HG02759 (cell line): ENCODE measurements around the gene LMF1.
"Not testable (repeated sequence)": the region's sequence is repeated elsewhere in the genome, so short reads cannot be mapped to it uniquely, and the experiment has no call there.

ENCODE experiments used
- ATAC-seq: cut with Tn5 transposase; IDR thresholded peaks from one replicate; pipeline ENCODE4 v1.9.1; 2021; ENCODE audit warnings: mild to moderate bottlenecking, moderate library complexity; ENCODE audit not compliant: unreplicated experiment

Gene LMF1

DNA sequence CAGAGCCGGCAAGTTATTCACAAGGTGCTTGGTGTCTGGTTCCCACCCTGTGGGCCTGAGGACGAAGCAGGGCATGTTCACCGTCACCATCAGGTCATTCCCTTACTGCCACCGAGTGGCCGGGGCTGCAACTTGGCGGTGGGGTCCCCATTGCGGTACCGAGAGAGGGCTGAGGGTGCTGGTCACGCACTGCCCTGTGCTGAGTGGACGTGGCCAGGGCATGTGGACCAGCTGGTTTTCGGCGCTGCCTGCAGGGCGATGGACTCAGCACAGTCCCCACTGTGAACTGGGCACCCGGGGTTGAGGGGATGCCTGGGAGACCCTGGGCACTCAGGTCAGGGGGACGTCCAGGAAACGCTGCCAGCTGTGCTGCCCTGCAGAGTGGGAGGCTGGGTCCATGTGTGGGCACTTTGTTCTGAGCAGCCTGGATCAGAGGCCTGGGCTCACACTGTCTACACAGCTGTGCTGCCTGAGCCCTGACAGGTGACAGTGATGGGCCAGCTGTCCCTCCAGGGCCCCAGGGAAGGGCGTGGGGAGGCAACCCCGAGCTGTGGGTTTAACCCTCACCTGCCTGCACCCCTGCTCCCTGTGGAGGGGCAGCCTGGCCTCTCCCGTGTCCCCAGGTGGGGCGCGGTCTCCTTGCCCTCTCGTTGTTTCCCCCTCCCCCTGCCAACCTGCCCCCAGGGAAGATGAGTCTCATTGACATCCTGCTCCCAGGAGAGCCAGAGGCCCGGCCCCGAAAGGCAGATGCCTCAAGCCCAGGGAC lies 131.0 kb downstream of the LMF1 start:
- no peak for ATAC-seq

GRCh38 chr16:838741-839140 lies 132.0 kb downstream of the LMF1 start:
- no peak for ATAC-seq

- not testable (repeated sequence) for ATAC-seq
These were observed 134.0 kb downstream of the LMF1 start for GRCh38 chr16:836822-837221.

- no peak for ATAC-seq
These were observed 134.6 kb downstream of the LMF1 start for GRCh38 chr16:836221-836620.

DNA sequence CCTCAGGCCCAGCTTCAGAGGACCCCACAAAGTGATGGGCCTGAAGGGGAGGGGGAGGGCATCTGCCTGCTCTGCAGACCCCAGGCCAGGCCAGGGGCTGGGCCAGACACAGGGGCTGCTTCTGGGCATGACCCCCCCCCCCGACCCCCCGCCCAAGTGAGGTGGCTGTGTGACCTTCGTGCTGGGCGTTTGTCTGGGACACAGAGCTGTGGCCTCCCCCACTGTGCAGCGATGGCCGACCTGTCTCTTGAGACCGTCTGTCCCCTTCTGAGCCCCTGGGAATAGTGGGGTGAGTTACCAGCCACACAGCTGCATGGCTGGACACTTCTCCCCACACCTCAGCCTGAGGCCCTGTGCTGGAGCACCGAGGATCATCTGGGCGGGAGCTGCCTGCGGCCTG lies 135.4 kb downstream of the LMF1 start:
- no peak for ATAC-seq

GRCh38 chr16:833411-833810 lies 137.4 kb downstream of the LMF1 start:
- ATAC-seq = no peak

DNA sequence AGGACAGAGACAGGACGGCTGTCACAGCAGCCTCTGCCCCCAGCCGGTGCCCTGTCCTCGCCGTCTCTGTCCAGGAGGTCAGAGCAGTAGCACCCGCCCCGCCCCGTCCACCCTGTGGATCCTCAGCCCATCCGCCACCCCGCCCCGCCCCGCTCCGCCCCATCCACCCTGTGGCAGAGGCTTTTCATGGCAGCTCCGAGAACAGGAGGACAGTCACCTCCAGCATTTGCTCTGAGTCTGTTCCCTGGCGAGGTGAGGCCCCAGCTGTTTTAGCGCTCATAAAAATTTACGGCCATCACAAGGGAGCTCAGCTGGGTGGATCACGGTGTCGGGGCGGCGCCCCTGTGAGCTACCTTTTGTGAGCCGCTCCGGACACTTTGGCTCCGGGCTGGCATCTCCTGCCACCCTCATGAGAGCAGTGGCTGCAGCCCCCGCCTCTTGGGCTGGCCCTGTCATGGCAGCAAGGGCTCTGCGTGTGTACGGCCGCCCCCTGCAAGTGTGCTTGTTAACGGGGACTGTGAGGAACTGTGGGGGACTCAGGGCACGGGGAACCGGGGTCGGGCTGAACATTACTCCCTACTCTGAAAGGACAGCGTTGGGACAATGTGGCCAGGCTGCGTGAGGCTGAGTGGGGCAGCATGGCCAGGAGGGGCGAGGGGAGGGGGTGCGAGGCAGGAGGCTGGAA lies 138.0 kb downstream of the LMF1 start:
- no peak for ATAC-seq

GRCh38 chr16:831571-832413 lies 139.0 kb downstream of the LMF1 start:
- ATAC-seq = no peak

DNA sequence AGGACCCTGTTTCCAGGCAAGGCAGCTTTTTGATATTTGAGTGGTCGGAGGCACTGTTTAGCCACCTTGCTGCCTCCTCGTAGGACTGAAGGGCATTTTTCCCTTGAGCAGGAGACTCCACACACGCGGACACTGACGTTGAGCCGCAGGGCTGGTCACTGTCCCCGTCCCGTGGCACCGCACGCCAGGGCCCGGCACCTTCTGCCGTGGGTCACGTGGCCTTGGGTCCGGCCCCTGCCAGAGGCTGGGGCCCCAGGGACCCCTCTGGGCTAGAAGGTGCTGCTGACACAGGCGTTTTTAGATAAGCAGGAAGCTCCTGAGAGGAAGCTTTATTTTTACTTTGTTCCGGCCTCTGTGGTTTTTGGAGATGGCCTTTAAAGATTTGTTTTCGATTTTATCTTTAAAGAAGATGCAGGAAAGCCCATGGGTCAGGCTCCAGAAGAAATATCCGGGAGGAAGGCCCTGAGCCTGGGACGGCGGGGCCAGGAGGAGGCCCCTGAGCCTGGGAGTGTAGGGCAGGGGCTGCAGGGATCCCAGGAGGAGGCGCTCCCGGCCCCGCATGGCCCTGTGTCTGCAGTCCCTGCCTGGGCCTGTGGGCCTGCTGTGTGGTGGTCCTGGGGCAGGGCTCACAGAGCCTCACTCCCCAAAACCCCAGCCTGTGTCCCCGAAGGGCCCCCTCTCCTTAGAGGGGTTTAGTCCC lies 139.8 kb downstream of the LMF1 start:
- ATAC-seq = no peak

- no peak for ATAC-seq
These were observed 140.5 kb downstream of the LMF1 start for GRCh38 chr16:830107-830870.

- no peak for ATAC-seq
These were observed 141.9 kb downstream of the LMF1 start for GRCh38 chr16:828891-829290.

DNA sequence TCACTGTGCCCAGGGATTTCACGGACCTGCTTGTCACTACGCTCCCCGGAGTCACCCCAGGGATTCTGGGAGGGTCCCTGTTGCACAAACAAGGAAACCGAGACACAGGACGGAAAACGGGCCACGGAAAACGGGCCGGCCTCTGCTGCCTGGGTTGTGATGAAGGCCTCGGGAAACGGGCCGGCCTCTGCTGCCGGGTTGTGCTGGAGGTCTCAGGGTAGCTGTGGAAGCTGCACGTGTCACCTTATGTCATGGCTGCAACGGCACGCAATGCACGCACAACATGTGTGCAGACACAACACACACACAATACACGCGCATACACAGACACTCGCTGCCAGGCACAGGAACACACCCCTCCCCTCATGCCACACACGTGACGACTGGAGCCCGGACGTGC lies 143.3 kb downstream of the LMF1 start:
- ATAC-seq = no peak

DNA sequence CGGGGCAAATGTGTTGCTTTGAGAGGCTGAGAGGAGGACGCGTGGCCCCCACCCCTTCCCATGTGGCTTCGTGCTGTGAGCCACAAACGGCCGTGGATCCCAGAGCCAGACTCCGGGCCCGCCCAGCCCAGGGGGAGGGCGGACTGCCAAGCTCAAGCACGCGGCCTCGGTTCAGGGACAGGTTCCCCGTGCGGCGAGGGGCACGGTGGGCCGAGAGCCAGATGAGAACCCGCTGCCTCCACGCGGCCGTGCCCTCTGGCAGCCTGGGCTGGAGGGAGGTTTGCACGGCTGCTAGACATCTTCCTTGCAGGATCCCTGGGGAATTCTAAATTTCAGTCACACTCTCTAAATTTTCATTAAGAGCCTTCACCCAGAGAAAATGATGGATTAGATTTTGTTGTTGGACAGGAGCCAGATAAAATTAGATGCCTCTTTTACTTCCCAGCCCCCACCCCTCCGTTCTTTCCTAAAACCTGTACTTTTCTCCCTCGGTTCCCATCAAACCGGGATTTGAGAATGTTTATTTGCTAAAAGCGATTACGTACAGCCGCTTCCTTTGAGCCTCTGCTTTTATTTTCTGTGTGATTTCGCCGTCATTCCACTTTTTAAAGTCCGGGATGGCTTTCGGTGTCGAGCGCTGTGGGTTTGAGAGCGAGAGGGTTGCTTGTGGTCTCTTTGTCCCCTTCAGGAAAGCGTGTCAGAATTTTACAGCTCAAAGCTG lies 145.3 kb downstream of the LMF1 start:
- ATAC-seq = no peak

DNA sequence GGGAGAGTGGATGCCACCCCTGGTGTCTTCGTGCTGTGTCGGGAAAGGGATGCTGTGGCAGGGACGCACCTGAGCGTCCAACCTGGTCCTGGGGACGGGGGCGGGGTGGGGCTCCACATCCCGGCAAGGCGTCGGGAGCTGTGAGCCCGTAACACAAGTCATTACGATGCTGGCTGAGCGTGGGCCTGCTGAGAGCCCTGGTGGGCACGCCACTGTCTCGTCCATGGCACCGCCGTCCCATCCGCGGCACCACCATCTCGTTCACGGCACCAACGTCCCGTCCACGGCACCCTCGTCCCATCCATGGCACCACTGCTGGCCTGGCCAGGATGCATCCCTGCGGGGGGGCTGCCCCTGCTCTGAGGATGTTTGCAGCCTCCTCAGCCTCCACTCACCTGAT lies 146.2 kb downstream of the LMF1 start:
- ATAC-seq = no peak

GRCh38 chr16:824194-824593 lies 146.6 kb downstream of the LMF1 start:
- ATAC-seq = no peak

DNA sequence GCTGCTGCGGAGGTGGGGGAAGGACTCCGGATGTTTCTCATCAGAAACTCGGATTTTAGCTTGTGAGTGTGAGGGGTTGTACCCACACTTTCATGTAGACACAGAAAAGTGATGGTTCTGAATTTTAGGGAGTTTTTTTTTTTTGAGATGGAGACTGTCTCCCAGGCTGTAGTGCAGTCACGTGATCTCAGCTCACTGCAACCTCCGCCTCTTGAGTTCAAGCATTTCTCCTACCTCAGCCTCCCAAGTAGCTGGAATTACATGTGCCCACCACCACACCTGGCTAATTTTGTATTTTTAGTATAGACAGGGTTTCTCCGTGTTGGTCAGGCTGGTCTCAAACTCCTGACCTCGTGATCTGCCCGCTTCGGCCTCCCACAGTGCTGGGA lies 147.9 kb downstream of the LMF1 start:
- no peak for ATAC-seq

GRCh38 chr16:822174-822908 lies 148.4 kb downstream of the LMF1 start:
- no peak for ATAC-seq

- no peak for ATAC-seq
These were observed 149.0 kb downstream of the LMF1 start for GRCh38 chr16:821751-822150.

DNA sequence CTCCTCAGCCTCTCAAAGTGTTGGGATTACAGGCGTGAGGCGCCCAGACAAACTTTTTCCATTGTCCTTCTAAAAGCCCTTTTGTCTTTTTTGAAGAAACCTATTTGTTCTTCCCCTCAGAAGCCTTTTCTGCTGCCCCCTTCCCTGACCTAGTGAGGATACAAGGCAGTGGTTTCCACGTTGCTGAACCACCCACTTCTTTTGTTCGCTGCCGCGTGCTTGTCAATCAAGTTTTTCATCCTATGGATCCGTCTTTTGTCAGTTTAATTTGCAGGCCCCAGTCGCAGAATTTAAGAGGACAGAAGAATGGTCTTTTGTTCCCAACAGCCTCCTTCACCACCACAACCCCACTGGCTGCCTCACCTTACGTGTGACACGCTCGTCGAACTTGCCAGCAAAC lies 150.0 kb downstream of the LMF1 start:
- no peak for ATAC-seq
